ENCODE measurements around the gene KCTD17.

The KCTD17 gene

GRCh38 chr22:37111156-37111717 lies 59.7 kb downstream of the KCTD17 start:
- H3K9me3 ChIP-seq (ENCODE audit: insufficient read depth, low read length, severe bottlenecking), result no peaks in the 10 kb centered on the region
- no peaks in the 10 kb centered on the region for H3K79me2 ChIP-seq (ENCODE audit: insufficient read depth, low read length)
- H3K4me1 ChIP-seq (ENCODE audit: insufficient read depth, low read length), result no peaks in the 10 kb centered on the region
- H3K36me3 ChIP-seq (ENCODE audit: insufficient read depth, low read length), result no peaks in the 10 kb centered on the region
- no peak for TF ChIP-seq EZH2 (IDR thresholded peaks at IDR 0.05; ENCODE audit: borderline replicate concordance, low read depth, low read length, severe bottlenecking)
- no peak for TF ChIP-seq CTCF (IDR thresholded peaks at IDR 0.05; ENCODE audit: borderline replicate concordance, extremely low read depth, low read length, poor library complexity, severe bottlenecking)
- ATAC-seq (ENCODE audit: insufficient read depth, low read depth), result no peak
- no peak overlapping the region for H3K4me2 ChIP-seq (ENCODE audit: insufficient read depth, low read length)
- H4K20me1 ChIP-seq (ENCODE audit: insufficient read depth, low read length), result no peaks in the 10 kb centered on the region
- H3K27ac ChIP-seq (ENCODE audit: low read length), result no peak overlapping the region
- no peak for DNase-seq
- H3K9ac ChIP-seq (ENCODE audit: low read depth, low read length), result no peak overlapping the region
- no peak overlapping the region for H3K4me3 ChIP-seq (ENCODE audit: low read depth in 1 of 2, low read length in 2 of 2)
- H2AFZ ChIP-seq (ENCODE audit: low read depth, low read length), result no peak overlapping the region
- H3K27me3 ChIP-seq (ENCODE audit: insufficient read depth, low read length, poor library complexity), result no peaks in the 10 kb centered on the region

- no peaks in the 10 kb centered on the region for H3K9me3 ChIP-seq (ENCODE audit: insufficient read depth, low read length, severe bottlenecking)
- no peaks in the 10 kb centered on the region for H3K27me3 ChIP-seq (ENCODE audit: insufficient read depth, low read length, poor library complexity)
- H2AFZ ChIP-seq (ENCODE audit: low read depth, low read length), result no peak overlapping the region
- DNase-seq (no peak), ATAC-seq (ENCODE audit: insufficient read depth, low read depth) (no peak)
- no peaks in the 10 kb centered on the region for H3K4me1 ChIP-seq (ENCODE audit: insufficient read depth, low read length)
- no peak overlapping the region for H3K9ac ChIP-seq (ENCODE audit: low read depth, low read length)
- no peak overlapping the region for H3K4me2 ChIP-seq (ENCODE audit: insufficient read depth, low read length)
- no peaks in the 10 kb centered on the region for H3K36me3 ChIP-seq (ENCODE audit: insufficient read depth, low read length)
- H4K20me1 ChIP-seq (ENCODE audit: insufficient read depth, low read length), result no peaks in the 10 kb centered on the region
- no peaks in the 10 kb centered on the region for H3K79me2 ChIP-seq (ENCODE audit: insufficient read depth, low read length)
- no peak overlapping the region for H3K4me3 ChIP-seq (ENCODE audit: low read depth in 1 of 2, low read length in 2 of 2)
- H3K27ac ChIP-seq (ENCODE audit: low read length), result no peak overlapping the region
- TF ChIP-seq CTCF (IDR thresholded peaks at IDR 0.05; ENCODE audit: borderline replicate concordance, extremely low read depth, low read length, poor library complexity, severe bottlenecking) (no peak), EZH2 (IDR thresholded peaks at IDR 0.05; ENCODE audit: borderline replicate concordance, low read depth, low read length, severe bottlenecking) (no peak)
These were observed 60.7 kb downstream of the KCTD17 start for GRCh38 chr22:37112084-37112728.
